GM18868 (cell line): ENCODE measurements around the gene PDXK.

Experiments used
- ATAC-seq: cut with Tn5 transposase; IDR thresholded peaks from one replicate; pipeline ENCODE4 v1.9.1; 2021; ENCODE audit warnings: mild to moderate bottlenecking, moderate library complexity; ENCODE audit not compliant: unreplicated experiment

The PDXK gene

GRCh38 chr21:43778469-43779335 lies 59.8 kb downstream of the PDXK start:
- ATAC-seq: no peak

GRCh38 chr21:43779660-43780059 lies 60.7 kb downstream of the PDXK start:
- no peak for ATAC-seq

DNA sequence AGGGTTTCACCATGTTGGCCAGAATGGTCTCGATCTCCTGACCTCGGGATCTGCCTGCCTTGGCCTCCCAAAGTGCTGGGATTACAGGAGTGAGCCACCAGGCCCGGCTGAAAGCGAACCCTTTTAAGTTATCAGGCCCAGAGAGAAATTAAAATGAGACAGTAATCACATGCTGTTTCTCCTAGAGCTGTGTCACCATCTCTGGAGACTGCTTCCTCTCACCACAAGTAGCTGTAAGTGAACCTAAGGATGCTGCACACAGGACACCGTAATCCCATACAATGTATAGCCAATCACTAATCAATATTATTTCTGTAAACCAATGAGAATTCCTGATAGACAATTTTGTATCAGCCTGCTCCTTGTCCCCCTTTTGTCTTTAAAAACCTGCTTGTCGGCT lies 62.9 kb downstream of the PDXK start:
- no peak for ATAC-seq

DNA sequence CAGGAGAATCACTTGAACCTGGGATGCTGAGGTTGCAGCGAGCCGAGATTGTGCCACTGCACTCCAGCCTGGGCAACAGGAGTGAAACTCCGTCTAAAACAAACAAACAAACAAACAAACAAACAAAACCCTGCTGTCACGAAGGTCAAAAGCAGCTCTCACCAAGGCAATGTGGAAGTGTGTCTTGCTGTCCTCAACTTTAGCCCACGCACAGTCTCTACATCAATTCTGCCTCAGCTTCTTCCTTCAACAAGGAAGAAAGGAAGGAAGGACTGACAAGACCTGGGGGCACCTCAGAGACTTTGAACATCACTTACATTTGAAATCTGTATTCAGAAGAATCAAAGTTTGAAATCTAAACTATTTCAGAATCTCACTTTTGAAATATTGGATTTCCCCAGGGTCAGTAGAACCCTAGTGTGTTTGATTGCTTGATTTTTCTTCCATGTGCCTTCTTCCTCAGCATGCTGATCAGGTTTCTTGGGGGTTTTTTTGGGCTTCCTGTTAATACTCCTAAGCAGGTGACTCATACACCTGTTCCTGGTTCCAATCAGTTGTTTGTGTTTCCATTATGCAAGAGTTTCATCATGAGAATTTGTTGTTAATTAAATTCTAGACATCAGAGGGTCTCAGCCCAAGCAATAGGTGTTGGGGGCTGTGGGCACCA lies 63.6 kb downstream of the PDXK start:
- no peak for ATAC-seq

DNA sequence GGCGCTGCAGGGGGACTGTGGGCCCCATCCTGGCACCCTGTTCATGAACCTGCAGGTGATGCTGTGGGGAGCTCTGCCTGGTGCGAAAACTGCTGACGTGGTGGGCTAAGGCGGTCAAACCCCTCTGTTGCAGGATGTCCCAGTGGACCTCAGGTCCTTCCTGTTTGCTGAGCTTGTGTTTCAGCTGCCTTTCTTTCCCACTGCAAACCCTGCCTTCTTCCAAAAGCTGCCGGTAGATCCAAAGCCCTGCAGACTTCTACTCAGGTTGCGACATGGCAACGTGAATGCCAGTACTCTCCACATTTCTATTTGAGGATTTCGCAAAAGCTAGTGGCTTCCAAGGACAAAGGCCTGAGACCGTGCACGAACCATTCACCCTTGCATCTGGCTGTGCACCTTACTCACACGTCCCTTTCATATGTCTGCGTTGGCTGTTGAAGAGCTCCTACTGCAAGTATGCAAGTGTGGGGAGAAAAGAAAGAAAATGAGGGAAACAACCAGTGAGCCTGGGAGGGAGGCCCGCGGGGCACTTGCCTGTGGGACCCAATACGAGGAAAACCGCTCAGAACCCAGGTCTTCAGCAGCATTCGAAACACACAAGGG lies 64.3 kb downstream of the PDXK start:
- ATAC-seq: no peak

GRCh38 chr21:43785134-43785533 lies 66.2 kb downstream of the PDXK start:
- ATAC-seq: no peak

DNA sequence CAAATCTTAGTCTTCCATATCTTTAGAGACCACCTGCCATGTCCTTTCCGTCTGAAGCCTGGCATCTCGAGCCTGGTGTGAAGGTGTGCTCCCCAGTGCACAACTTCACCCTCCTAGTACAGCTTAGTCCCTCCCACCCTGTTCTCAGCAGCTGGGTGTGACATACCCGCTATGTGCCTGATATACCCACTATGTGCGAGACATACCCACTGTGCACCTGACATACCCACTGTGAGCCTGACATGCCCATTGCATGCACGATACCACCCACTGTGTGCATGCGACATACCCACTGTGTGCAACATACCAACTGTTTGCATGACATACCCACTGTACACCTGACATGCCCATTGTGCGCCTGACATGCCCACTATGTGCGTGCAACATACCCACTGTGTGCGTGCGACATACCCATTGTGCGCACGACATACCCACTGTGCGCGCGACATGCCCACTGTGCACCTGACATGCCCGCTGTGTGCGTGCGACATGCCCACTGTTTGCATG lies 67.4 kb downstream of the PDXK start:
- no peak for ATAC-seq

DNA sequence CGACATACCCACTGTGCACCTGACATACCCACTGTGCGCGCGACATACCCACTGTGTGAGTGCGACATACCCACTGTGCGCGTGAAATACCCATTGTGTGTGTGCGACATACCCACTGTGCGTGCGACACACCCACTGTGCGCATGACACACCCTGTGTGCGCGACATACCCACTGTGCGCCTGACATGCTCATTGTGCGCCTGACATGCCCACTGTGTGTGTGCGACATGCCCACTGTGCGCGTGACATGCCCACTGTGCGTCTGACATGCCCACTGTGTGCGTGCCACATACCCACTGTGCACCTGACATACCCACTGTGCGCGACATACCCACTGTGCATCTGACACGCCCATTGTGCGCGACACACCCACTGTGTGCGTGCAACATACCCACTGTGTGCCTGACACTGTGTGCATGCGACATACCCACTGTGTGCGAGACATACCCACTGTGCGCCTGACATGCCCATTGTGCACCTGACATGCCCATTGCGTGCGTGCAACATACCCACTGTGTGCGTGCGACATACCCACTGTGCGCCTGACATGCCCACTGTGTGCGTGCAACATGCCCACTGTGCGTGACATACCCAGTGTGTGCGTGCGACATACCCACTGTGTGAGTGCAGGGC lies 68.0 kb downstream of the PDXK start:
- ATAC-seq: no peak

DNA sequence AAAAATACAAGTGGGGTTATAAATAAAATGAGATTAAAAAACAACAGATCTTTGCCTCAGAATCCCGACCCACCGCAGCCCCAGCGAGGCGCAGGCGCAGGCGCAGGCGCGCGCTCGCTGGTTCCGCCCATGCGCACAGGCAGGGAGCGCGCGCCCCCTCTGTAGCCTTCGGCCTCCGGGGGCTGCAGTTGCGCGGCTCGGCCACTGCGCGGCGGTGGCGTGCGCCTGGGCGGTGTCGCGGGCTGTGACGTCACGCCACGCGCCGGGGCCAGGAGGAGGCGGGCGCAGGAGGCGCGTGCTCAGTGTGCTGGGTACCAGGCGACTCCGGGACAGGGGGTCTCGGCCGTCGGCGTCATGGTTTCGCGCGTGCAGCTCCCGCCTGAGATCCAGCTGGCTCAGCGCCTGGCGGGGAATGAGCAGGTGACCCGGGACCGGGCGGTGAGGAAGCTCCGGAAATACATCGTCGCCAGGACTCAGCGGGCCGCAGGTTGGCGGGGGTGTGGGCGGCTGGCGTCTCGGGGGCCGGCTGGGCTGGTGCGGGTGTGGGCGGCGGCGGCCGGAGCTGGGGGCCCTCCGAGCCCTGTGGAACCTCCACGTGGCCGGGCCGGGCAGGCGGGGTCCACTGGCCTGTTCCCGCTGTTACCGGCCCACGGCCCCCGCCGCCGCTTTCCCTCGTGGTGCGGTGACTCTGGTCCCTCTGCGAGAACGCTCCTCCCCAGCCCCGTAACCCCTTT lies 70.5 kb downstream of the PDXK start, which contains the start of gene RRP1:
TSS of gene RRP1 (plus strand) at position 302 of the 734 bp plus-strand sequence. CDS start at position 355, 53 bp downstream.
- ATAC-seq: peak; percentile 78

- ATAC-seq: no peak
Measured at GRCh38 chr21:43790010-43790524, 71.1 kb downstream of the PDXK start.

DNA sequence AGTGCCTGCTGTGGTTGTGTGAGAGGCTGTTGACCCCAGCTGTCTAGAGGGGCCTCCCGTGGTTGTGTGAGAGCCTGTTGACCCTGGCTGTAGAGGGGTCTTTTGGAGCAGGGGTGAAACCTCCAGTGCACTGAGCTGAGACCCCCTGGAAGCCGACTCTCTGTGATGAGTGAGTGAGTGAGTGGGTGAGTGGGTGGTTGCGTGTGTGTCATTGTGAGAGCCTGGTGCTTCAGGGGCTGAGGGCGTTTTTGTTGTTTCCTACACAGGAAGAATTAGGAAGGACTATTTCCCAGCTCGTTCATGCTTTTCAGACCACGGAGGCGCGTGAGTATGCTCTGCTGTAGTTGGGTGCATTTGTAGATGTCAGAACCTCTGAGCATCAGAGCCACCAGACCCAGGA lies 73.5 kb downstream of the PDXK start:
- no peak for ATAC-seq

GRCh38 chr21:43793243-43793642 lies 74.3 kb downstream of the PDXK start:
- no peak for ATAC-seq

DNA sequence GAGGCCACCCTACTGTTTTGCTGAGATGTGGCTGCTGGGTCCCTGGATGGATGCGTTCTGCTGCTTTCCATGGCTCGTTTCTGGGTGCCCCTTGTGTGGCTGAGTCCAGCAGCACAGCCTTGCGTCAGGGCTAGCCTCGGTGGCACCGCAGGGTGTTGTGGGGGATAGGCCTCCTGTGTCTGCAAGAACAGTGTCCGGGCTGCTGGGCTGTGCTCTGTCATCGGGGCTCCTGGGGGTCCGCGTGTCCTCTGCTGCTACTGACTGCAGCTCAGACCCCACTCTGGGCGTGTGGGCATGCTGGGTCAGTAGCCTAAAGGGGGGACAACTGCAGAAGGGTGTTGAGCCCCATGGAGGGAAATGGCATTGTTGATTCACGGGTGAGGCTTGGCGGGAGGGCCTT lies 75.4 kb downstream of the PDXK start:
- ATAC-seq: no peak

GRCh38 chr21:43794857-43795256 lies 75.9 kb downstream of the PDXK start:
- no peak for ATAC-seq

DNA sequence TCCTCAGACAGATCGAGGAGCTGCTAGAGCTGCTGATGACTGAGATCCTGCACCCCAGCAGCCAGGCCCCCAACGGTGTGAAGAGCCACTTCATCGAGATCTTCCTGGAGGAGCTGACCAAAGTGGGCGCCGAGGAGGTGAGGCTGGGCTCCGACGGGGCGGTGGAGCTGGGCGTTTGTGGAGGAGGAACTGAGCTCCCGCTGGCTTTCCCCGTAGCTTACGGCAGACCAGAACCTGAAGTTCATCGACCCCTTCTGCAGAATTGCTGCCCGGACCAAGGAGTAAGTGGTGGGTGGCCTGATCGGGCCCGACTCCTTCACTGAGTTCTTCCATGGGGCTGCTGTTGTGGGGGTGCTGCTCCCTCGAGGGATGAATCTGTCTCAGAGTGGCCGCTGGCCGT lies 78.5 kb downstream of the PDXK start:
- no peak for ATAC-seq

- ATAC-seq: no peak
Measured at GRCh38 chr21:43797925-43798715, 79.2 kb downstream of the PDXK start.

- ATAC-seq: no peak
Measured at GRCh38 chr21:43799301-43799840, 80.4 kb downstream of the PDXK start.

DNA sequence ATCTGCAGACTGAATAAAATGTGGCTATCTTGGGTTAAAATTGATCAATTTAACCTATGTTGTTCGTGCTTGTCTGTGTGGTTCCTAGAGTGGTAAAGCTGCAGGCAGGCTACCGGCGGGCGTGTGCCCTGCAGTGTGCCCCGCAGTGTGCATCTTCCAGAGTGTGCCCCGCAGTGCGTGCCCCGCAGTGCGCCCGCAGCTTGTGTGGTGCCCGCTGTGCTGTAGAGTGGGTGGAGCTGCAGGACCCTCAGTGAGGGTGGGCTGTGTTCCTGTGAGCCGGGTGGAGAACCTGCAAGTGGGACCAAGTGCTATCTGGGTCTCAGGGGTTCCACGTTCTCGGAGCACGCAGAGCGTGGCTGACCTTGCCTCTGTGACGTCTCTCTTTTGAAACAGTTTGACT lies 81.2 kb downstream of the PDXK start:
- ATAC-seq: no peak

GRCh38 chr21:43800566-43800965 lies 81.6 kb downstream of the PDXK start:
- no peak for ATAC-seq
